Spleen (tissue), 11 donors: ENCODE measurements around the gene NAALADL2. TPM values are rescaled to one million over a fixed set of nuclear protein-coding genes. Genes with fewer than 3 reads are reported as not detected.

Source experiments
- DNase-seq: peaks from one replicate; pipeline ENCODE4 v3.0.0-alpha.2; 2020
- H3K27ac ChIP-seq, 8 donors: fragments of 200-600 bp; sonication (generic) in 7 of 8; 1 replicate in 4 of 8; 2 replicates in 4 of 8; pipeline versions ENCODE4 v1.5.0 to v1.8.0; 2016 to 2021; ENCODE audit warnings: inconsistent platforms in 4 of 8, mild to moderate bottlenecking in 4 of 8, moderate library complexity in 1 of 8
- H3K27me3 ChIP-seq, 7 donors: fragments of 200-600 bp; sonication (generic) in 6 of 7; replicated peaks in 1 of 7; 1 replicate in 4 of 7; 2 replicates in 3 of 7; pipeline versions ENCODE4 v1.5.0 to v1.8.0; 2016 to 2021; ENCODE audit warnings: inconsistent platforms in 3 of 7, mild to moderate bottlenecking in 1 of 7
- H3K36me3 ChIP-seq, 6 donors: fragments of 200-600 bp; sonication (generic) in 5 of 6; 1 replicate in 4 of 6; 2 replicates in 2 of 6; pipeline versions ENCODE4 v1.5.0 to v1.8.0; 2016 to 2021; ENCODE audit warnings: inconsistent platforms in 2 of 6
- H3K4me1 ChIP-seq, 6 donors: fragments of 200-600 bp; sonication (generic) in 5 of 6; 1 replicate in 3 of 6; 2 replicates in 3 of 6; pipeline versions ENCODE4 v1.5.0 to v1.8.0; 2016 to 2021; ENCODE audit warnings: inconsistent platforms in 3 of 6
- H3K4me3 ChIP-seq, 8 donors: fragments of 200-600 bp; sonication (generic) in 7 of 8; 1 replicate in 4 of 8; 2 replicates in 4 of 8; pipeline versions ENCODE4 v1.5.0 to v1.8.0; 2016 to 2021; ENCODE audit warnings: inconsistent platforms in 4 of 8, mild to moderate bottlenecking in 4 of 8, moderate library complexity in 2 of 8
- H3K9me3 ChIP-seq, 8 donors: fragments of 200-600 bp; sonication (generic) in 7 of 8; 1 replicate in 4 of 8; 2 replicates in 4 of 8; pipeline versions ENCODE4 v1.5.0 to v1.8.0; 2016 to 2021; ENCODE audit warnings: inconsistent platforms in 4 of 8
- CTCF ChIP-seq, 11 experiments: fragments of 200-600 bp in 7 of 11; fragments of 450-650 bp in 4 of 11; sonication (generic) in 4 of 11; IDR thresholded peaks in 8 of 11; conservative IDR thresholded peaks in 3 of 11; 1 replicate in 7 of 11; 2 replicates in 4 of 11; pipeline versions ENCODE4 v1.4.0 to v1.8.0; 2016 to 2021; ENCODE audit warnings: antibody characterized with exemption in 11 of 11, inconsistent platforms in 4 of 11, mild to moderate bottlenecking in 1 of 11
- POLR2A ChIP-seq, 3 donors: fragments of 450-650 bp; IDR thresholded peaks; one replicate each; pipeline ENCODE4 v1.5.1; 2017; ENCODE audit warnings: antibody characterized with exemption in 3 of 3, mild to moderate bottlenecking in 1 of 3
- POLR2AphosphoS5 ChIP-seq, 3 donors: sonication (generic); formaldehyde crosslinking; IDR thresholded peaks; one replicate each; pipeline ENCODE4 v1.5.1; 2017; ENCODE audit warnings: antibody characterized with exemption in 3 of 3
- WGBS, 5 donors: extraction: QIAGEN DNeasy Blood & Tissue Kit in 3 of 5; methylation state at CpG; one replicate each; pipeline versions ENCODE4 v1.1.5 to v1.1.7; 2013 to 2018; 5-methylcytosine and 5-hydroxymethylcytosine counted together
- intact Hi-C: fragments of 100-400 bp; cut with DNase I; formaldehyde crosslinking; loops from one replicate; pipeline ENCODE4 v1.15.0; 2023; ENCODE audit warnings: low total_unique reads
- polyA plus RNA-seq, 3 donors: library from polyadenylated mRNA; stranded (reverse); fragments of 200-250 nt; gene quantifications; one replicate each; pipeline ENCODE4 v1.2.1, GENCODE V29; 2013
- total RNA-seq, 7 donors: library from RNA; depleted of rRNA in 3 of 7; stranded (reverse); fragments of >200 nt in 3 of 7; fragmentation: NEBNext Ultra II Directional in 4 of 7; extraction: Animal tissue kit (Norgen Biotek cat#: 25700) in 4 of 7; gene quantifications; one replicate each; pipeline versions ENCODE4 v1.1.0 to v1.2.1, GENCODE V29; 2016 to 2021
- donor health status: healthy with polysubstance abuse.
- donor health status: DM: no; HTN: no; CAD: no; lungs with moderate emphysema.
- donor health status: DM: no; HTN: no; CAD: no.
- donor health status: Bipolar disorder and iron deficiency.
- donor health status: healthy.
- donor health status: DM: no; HTN: no; CAD: no.
- donor health status: DM: yes; HTN: yes; CAD: no.

Gene NAALADL2
- total and polyA plus RNA-seq, 10 donors: 0.09 to 14.4 (median 6.4) TPM

GRCh38 chr3:175486255-175486654, 627.1 kb downstream of the NAALADL2 start:
- TF ChIP-seq POLR2A (IDR thresholded peaks at IDR 0.05): no peak
- TF ChIP-seq POLR2AphosphoS5 (IDR thresholded peaks at IDR 0.05): no peak
- TF ChIP-seq CTCF (IDR thresholded peaks at IDR 0.05 in 8 of 11, conservative IDR thresholded peaks at IDR 0.05 in 3 of 11): no peak
- H3K27ac ChIP-seq: no peak overlapping the region
- no peak for DNase-seq
- H3K4me3 ChIP-seq: no peak overlapping the region
- H3K9me3 ChIP-seq: no peaks in the 10 kb centered on the region
- WGBS, 5 donors: 56 to 75% (median 70%) methylated on average over 6 of the region's 6 CpGs
- intact Hi-C loops: no loop called here
- H3K27me3 ChIP-seq: no peaks in the 10 kb centered on the region
- no peaks in the 10 kb centered on the region for H3K4me1 ChIP-seq
- H3K36me3 ChIP-seq: no peaks in the 10 kb centered on the region

GRCh38 chr3:175489406-175489805, 630.3 kb downstream of the NAALADL2 start:
- WGBS, 5 donors: 44 to 67% (median 49%) methylated on average over 1 of the region's 1 CpG
- no peak for TF ChIP-seq CTCF (IDR thresholded peaks at IDR 0.05 in 8 of 11, conservative IDR thresholded peaks at IDR 0.05 in 3 of 11)
- TF ChIP-seq POLR2A (IDR thresholded peaks at IDR 0.05): no peak
- no peak for TF ChIP-seq POLR2AphosphoS5 (IDR thresholded peaks at IDR 0.05)
- Histone ChIP-seq H3K4me1 (no peaks in the 10 kb centered on the region), H3K9me3 (no peaks in the 10 kb centered on the region), H3K27ac (no peak overlapping the region), H3K27me3 (no peaks in the 10 kb centered on the region), H3K4me3 (no peak overlapping the region), H3K36me3 (no peaks in the 10 kb centered on the region)
- intact Hi-C loops: no loop called here
- DNase-seq: no peak

- Histone ChIP-seq H3K4me3 (no peak overlapping the region), H3K27me3 (no peaks in the 10 kb centered on the region), H3K36me3 (no peaks in the 10 kb centered on the region), H3K9me3 (no peaks in the 10 kb centered on the region), H3K27ac (no peak overlapping the region), H3K4me1 (no peaks in the 10 kb centered on the region)
- TF ChIP-seq POLR2AphosphoS5 (IDR thresholded peaks at IDR 0.05) (no peak), CTCF (IDR thresholded peaks at IDR 0.05 in 8 of 11, conservative IDR thresholded peaks at IDR 0.05 in 3 of 11) (no peak), POLR2A (IDR thresholded peaks at IDR 0.05) (no peak)
- DNase-seq: no peak
- WGBS, 5 donors: 93 to 99% (median 95%) methylated on average over 4 of the region's 4 CpGs
- intact Hi-C loops: no loop called here
Measured at GRCh38 chr3:175493301-175493700, 634.2 kb downstream of the NAALADL2 start.

GRCh38 chr3:175495331-175495730, 636.2 kb downstream of the NAALADL2 start:
- TF ChIP-seq CTCF (IDR thresholded peaks at IDR 0.05 in 8 of 11, conservative IDR thresholded peaks at IDR 0.05 in 3 of 11) (no peak), POLR2A (IDR thresholded peaks at IDR 0.05) (no peak), POLR2AphosphoS5 (IDR thresholded peaks at IDR 0.05) (no peak)
- Histone ChIP-seq H3K9me3 (no peaks in the 10 kb centered on the region), H3K4me1 (no peaks in the 10 kb centered on the region), H3K4me3 (no peak overlapping the region), H3K27ac (no peak overlapping the region), H3K36me3 (no peaks in the 10 kb centered on the region), H3K27me3 (no peaks in the 10 kb centered on the region)
- intact Hi-C loops: no loop called here
- WGBS, 5 donors: 26 to 49% (median 34%) methylated on average over 3 of the region's 3 CpGs
- DNase-seq: no peak
